Gastroesophageal sphincter (tissue), 3 donors: ENCODE data around the gene RPL27.

Source experiments
- EP300 ChIP-seq: sonication (generic); formaldehyde crosslinking; IDR thresholded peaks from one replicate; pipeline ENCODE4 v1.6.1; 2017; ENCODE audit warnings: antibody characterized with exemption, mild to moderate bottlenecking
- POLR2A ChIP-seq, 2 donors: fragments of 450-650 bp; IDR thresholded peaks; one replicate each; pipeline ENCODE4 v1.6.1; 2017; ENCODE audit warnings: antibody characterized with exemption in 2 of 2, mild to moderate bottlenecking in 2 of 2, moderate library complexity in 1 of 2
- POLR2AphosphoS5 ChIP-seq: sonication (generic); formaldehyde crosslinking; IDR thresholded peaks from one replicate; pipeline ENCODE4 v1.6.1; 2017; ENCODE audit warnings: antibody characterized with exemption
- TF ChIP-seq, protein P1 (sequence below), 4 experiments: fragments of 200-600 bp in 2 of 4; fragments of 450-650 bp in 2 of 4; sonication (generic) in 1 of 4; IDR thresholded peaks; one replicate each; pipeline ENCODE4 v1.5.1; 2017 to 2019; ENCODE audit warnings: antibody characterized with exemption in 4 of 4, mild to moderate bottlenecking in 2 of 4, moderate library complexity in 2 of 4

GRCh38 chr17:42969001-42969581 is 29.1 kb upstream of the RPL27 start:
- TF ChIP-seq, protein P1, sequence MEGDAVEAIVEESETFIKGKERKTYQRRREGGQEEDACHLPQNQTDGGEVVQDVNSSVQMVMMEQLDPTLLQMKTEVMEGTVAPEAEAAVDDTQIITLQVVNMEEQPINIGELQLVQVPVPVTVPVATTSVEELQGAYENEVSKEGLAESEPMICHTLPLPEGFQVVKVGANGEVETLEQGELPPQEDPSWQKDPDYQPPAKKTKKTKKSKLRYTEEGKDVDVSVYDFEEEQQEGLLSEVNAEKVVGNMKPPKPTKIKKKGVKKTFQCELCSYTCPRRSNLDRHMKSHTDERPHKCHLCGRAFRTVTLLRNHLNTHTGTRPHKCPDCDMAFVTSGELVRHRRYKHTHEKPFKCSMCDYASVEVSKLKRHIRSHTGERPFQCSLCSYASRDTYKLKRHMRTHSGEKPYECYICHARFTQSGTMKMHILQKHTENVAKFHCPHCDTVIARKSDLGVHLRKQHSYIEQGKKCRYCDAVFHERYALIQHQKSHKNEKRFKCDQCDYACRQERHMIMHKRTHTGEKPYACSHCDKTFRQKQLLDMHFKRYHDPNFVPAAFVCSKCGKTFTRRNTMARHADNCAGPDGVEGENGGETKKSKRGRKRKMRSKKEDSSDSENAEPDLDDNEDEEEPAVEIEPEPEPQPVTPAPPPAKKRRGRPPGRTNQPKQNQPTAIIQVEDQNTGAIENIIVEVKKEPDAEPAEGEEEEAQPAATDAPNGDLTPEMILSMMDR (IDR thresholded peaks at IDR 0.05): no peak
- TF ChIP-seq POLR2AphosphoS5 (no peak), POLR2A (IDR thresholded peaks at IDR 0.05) (no peak), EP300 (no peak)
